Cerebellar nuclear complex (tissue), 1 donor: ENCODE data around the gene MATN1.
"Not testable (repeated sequence)": the region's sequence is repeated elsewhere in the genome, so short reads cannot be mapped to it uniquely, and the experiment has no call there.

Source experiments
- DNase-seq, 2 experiments: peaks; one replicate each; lab custom pipeline; 2025; lab: John Stamatoyannopoulos, UW

MATN1 gene

GRCh38 chr1:30723331-30723755 is at the start of gene MATN1:
MATN1 (minus strand) TSS chr1:30723585; CDS start chr1:30723551, 34 bp downstream.
- no peak for DNase-seq

DNA sequence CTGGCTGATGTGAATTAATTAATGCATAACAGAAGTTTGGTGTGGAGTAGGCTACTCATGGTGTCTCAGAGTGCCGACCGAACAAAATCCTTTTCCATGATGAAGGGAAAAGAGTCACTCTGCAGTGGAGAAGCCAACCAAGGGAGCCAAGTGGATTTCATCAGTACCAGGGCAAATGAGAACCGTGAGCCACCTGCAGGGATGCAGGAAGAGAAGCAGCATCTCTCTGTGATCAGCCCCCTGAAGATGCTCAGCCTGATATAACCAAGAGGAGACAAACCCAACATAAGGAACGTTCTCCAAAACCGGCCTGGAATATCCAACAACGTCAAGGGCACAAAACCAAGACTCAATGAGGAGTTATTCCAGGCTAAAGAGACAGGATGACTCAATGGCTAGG is 47.6 kb upstream of the MATN1 start:
- DNase-seq: no peak

GRCh38 chr1:30770150-30770549 is 46.8 kb upstream of the MATN1 start:
- no peak for DNase-seq

GRCh38 chr1:30768830-30769718 is 45.7 kb upstream of the MATN1 start:
- DNase-seq: no peak

DNA sequence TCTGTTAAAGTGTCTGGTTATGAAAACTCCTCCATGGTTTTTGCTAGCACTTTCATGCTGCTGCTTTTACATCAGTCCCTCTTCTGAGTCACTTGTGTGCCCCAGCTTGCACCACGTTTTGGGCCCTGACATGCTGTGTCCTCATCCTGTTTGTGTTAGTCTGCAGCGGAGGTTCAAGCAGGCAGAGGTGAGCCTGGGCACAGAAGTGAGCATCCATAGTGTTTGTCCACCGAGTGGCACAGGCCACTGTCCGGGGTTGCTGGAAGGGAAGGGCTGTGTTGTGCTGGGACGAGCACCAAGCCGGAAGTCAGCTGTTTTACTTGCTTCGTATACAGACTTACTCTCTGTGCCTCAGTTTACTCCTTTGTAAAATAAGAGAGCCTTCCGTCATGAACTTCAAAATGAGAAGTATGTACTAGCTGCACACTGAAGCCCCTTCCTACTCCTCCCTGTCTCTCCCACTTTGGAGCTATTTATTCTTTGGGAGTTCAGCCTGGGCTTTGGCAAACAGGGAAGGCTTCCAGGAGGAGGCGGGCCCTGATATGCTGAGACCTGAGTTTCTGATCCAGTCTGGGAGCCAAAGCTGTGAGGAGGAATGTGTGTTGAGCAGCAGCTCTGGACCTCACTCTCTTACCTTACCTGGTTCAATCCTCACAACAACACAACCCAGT is 44.9 kb upstream of the MATN1 start:
- DNase-seq: no peak

DNA sequence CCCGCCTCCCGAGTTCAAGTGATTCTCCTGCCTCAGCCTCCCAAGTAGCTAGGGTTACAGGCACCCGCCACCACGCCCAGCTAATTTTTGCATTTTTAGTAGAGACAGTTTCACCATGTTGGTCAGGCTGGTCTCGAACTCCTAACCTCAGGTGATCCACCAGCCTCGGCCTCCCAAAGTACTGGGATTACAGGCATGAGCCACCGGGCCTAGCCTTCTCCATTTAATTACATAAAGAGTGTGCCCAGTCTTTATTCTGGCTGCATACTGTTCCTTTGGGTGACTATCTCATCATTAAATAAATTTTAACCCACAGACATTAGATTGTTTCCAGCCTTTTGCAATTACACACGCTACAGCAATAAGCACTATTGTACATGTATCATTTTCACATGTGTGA is 43.6 kb upstream of the MATN1 start:
- not testable (repeated sequence) for DNase-seq

GRCh38 chr1:30765556-30766434 is 42.4 kb upstream of the MATN1 start:
- no peak for DNase-seq

DNA sequence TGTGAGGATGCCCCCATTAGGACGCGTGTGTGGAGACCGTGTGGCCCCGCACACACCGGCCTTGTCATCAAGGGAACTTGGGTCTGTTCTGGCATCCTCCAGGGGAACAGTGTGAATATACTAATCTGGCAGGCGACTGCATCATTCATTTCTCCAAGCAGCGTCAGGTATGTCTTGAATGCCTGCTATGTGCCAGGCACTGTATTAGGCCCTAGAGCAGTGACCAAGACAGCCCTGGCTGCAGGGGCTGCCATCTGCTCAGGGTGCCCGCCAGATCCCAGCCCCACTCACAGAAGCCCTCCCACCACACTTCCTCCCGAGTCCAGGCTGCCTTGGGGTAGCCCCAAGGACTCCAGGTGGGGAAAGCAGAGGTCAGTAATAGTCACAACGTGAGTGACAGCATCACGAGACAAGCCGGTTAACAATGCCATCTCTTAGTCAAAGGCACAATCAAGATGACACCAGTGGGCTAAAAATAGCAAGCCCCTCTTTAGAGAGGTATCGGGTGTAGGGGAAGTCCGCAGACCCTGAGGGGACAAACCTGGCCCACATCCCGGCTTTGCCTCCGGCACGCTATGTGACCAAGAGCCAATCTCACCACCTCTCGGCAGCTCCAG is 41.7 kb upstream of the MATN1 start:
- DNase-seq: no peak

DNA sequence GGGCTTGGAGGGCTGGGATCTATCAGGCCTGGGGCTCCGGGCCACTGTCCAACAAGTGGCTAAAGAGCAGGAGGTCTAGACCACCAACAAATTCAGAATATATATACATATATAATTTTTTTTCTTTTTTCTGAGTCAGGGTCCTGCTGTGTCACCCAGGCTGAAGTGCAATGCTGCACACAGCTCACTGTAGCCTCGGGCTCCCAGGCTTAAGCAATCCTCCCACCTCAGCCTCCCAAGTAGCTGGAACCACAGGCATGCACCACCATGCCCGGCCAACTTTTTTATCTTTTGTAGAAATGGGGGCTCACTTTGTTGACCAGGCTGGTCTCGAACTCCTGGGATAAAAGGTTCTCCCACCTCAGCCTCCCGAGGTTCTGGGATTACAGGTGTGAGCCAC is 41.0 kb upstream of the MATN1 start:
- no peak for DNase-seq

DNA sequence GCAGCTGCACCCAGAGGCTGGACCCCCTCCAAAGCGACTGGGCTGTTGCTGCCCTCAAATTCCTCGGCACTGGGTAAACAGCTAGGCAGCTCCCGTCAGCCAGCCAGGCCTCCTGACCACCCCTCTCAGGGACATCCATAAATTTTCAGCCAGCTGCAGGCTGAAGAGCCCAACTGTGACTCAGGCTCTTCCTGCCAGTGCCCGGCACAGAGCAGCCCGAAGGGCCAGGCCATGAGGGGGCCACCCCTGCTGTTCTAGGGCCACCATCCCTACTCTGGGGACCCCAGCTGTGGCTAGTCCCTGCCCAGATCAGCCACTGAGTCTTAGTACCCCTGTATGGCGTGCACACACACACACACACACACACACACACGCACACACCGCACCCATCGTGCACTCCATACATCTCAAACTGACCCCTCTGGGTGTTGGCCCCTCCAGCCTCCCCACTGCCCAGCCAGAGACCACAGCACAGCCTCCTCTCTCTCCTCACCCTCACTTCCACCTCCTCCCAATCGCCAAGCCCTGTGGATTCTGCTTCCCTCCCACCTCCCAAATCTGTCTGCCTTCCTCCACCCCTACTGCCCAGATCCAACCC is 40.4 kb upstream of the MATN1 start:
- DNase-seq: no peak

DNA sequence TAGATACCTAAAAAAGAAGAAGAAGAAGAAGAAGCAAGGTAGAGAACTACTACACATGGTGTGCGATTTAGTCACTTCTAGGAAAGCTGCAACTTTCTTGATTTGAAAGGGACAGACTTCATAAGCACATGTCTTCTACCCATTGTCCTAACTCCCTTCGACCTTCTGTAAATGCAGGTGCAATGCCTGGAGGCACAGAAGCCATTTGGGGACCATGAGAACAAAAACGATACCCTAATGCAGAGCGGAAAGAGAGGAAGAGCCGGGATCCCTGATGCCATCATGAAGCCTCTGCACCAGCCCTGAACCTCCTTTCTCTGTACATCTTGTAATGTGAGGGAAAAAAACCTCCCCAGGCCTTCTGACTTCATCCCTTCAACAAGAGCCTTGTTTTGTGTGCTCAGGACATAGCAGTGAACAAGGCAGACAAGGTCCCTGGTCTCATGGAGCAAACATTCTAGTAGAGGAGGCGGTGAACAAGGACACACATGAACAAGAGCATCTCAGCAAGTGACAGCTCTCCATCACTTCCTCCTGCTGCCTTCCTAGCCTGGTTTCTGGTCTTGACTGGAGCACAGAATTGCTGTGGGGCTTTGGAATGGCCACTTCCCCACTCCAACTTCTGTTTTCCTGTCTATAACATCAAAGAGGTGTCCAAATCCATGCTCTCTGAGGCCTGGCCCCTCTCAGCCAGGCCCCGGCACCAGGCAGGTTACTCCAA is 39.7 kb upstream of the MATN1 start:
- DNase-seq: no peak

DNA sequence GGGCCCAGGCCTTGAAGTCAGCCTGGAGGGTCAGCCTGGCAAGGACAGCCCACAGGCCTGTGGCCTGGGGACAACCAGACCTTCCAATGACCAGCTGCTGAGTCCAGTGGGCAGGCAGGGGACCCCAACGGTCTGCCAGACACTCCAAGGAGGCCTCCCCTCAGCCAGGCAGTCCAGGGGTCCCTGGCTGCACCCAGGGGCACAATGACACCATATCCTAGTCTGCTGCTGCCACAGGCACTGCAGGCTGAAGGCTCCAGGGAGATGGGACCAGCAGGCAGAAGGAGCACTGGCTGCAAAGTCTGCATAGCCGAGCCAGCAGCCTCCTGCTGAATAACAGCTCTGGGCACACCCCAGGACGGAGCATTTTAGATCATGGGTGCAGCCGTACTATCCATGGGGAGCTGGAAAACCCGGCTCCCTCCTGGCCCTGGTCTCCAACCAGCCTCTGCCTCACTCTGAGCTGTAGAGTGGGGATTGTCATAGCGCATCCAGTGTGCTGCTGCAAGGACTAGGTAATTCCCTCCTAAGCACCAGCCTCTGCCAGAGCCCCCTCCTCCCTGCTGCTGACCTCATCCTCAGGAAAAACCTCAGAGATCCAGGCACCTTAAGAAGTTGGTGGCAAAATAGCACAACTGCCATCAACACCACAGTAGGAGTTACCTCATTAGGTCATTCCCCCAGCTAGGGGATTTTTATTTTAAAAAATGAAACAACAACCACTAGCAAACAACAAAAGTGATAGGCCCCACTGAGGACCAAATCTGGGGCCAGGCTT is 39.0 kb upstream of the MATN1 start:
- no peak for DNase-seq

- no peak for DNase-seq
These were observed 38.2 kb upstream of the MATN1 start for GRCh38 chr1:30761381-30762151.

- DNase-seq: no peak
These were observed 37.4 kb upstream of the MATN1 start for GRCh38 chr1:30760596-30761324.

GRCh38 chr1:30759718-30760281 is 36.4 kb upstream of the MATN1 start:
- DNase-seq: no peak

DNA sequence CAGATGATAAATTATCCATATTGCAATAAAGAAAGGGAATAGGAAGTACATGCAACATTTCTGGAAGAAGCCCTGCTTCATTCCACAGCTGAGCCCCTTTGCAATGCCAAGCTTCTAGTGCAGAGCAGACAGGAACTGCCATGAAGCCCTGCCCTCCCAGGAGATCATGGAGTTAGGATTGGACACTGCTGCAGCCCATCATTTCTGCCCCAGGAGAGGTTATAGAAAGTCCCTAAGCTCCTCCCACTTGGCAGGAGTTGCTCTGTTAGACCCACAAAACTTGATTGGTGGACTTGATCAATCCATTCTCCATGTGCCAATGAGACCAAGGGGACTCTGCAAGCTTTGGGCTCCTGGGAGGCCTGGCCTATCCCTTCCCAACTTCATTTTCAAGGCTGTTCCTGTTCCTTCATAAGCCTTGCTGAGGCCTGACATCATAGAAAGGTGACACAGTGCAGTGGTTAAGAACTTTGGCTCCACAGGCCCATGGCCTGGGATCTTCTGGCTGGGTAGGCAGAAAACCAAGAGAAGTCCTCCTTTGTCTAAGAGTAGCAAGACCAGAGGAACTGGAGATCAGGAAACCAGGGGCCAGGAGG is 35.5 kb upstream of the MATN1 start:
- no peak for DNase-seq

DNA sequence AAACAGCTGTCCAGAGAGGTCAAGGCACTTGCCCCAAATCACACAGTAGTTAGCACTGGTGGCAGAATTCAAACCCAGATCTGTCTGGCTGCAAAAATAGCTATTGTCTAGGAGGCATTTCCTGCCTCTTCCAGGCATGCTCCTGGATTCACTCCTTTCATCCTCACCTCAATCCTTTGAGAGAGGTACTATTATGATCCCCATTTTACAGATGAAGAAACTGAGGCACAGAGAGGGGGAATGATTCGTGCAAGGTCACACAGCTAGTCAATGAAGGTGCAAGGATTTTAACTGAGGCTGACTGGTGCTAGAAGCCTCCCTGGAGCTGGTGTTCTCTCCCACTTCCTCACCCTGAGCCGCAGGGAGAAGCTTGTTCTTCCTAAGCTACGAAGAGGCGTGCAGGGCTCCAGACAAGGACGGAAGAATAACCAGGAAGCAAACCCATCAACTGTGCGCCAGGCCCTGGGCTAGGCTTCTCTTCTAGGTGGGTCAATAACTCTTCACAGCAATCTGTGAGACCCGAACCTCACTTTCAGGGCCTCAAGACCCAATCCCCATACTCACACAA is 34.8 kb upstream of the MATN1 start:
- no peak for DNase-seq
